Neural progenitor cell (in vitro differentiated cells): ENCODE results near the gene SPSB4. TPM values are rescaled to one million over a fixed set of nuclear protein-coding genes. Genes with fewer than 3 reads are reported as not detected.

Experiments used
- DNase-seq: peaks from one replicate; pipeline ENCODE4 v3.0.0-alpha.2; 2016; ENCODE audit warnings: low spot score
- H2AFZ ChIP-seq: fragments of 200-600 bp; sonication (generic); replicated peaks from 2 replicates; pipeline ENCODE4 v1.6.1; 2016; ENCODE audit warnings: antibody characterized with exemption
- H3F3A ChIP-seq: fragments of 200-600 bp; sonication (generic); 2 replicates; pipeline ENCODE4 v1.6.1; 2016; ENCODE audit warnings: antibody characterized with exemption, low read depth
- H3K27ac ChIP-seq: fragments of 200-600 bp; sonication (generic); 2 replicates; pipeline ENCODE4 v1.5.1; 2016; ENCODE audit warnings: mild to moderate bottlenecking
- H3K27me3 ChIP-seq: fragments of 200-600 bp; sonication (generic); 2 replicates; pipeline ENCODE4 v1.6.1; 2016; ENCODE audit warnings: mild to moderate bottlenecking, moderate library complexity
- H3K36me3 ChIP-seq: fragments of 200-600 bp; sonication (generic); 2 replicates; pipeline ENCODE4 v1.5.1; 2016
- H3K4me1 ChIP-seq: fragments of 200-600 bp; sonication (generic); 2 replicates; pipeline ENCODE4 v1.6.1; 2016; ENCODE audit warnings: mixed run types
- H3K4me2 ChIP-seq: fragments of 200-600 bp; sonication (generic); 2 replicates; pipeline ENCODE4 v1.6.1; 2016
- H3K4me3 ChIP-seq: fragments of 200-600 bp; sonication (generic); 2 replicates; pipeline ENCODE4 v1.5.1; 2016
- H3K79me2 ChIP-seq: fragments of 200-600 bp; sonication (generic); 2 replicates; pipeline ENCODE4 v1.6.1; 2016; ENCODE audit warnings: low read depth
- H3K9ac ChIP-seq: fragments of 200-600 bp; sonication (generic); 2 replicates; pipeline ENCODE4 v1.6.1; 2016
- H3K9me3 ChIP-seq: fragments of 200-600 bp; sonication (generic); 2 replicates; pipeline ENCODE4 v1.5.1; 2016; ENCODE audit warnings: low read depth
- H4K20me1 ChIP-seq: fragments of 200-600 bp; sonication (generic); 2 replicates; pipeline ENCODE4 v1.6.1; 2016; ENCODE audit warnings: low read depth
- H3K27ac Mint-ChIP-seq: 3 replicates; pipeline ENCODE4 v1.8.0; 2021; ENCODE audit warnings: mixed read lengths
- H3K27me3 Mint-ChIP-seq: 2 replicates; pipeline ENCODE4 v1.8.0; 2022; ENCODE audit warnings: low read depth, mild to moderate bottlenecking, inconsistent platforms, moderate library complexity, mixed read lengths; ENCODE audit not compliant: insufficient read depth
- H3K36me3 Mint-ChIP-seq: 3 replicates; pipeline ENCODE4 v1.8.0; 2021; ENCODE audit warnings: mixed read lengths
- H3K4me1 Mint-ChIP-seq: 3 replicates; pipeline ENCODE4 v1.8.0; 2021; ENCODE audit warnings: mixed read lengths
- H3K4me3 Mint-ChIP-seq: 3 replicates; pipeline ENCODE4 v1.8.0; 2021; ENCODE audit warnings: mild to moderate bottlenecking, moderate library complexity, mixed read lengths
- H3K9me3 Mint-ChIP-seq: 3 replicates; pipeline ENCODE4 v1.8.0; 2020; ENCODE audit warnings: mixed read lengths
- CTCF ChIP-seq: fragments of 200-600 bp; sonication (generic); IDR thresholded peaks from 2 replicates; pipeline ENCODE4 v1.5.1; 2017; ENCODE audit warnings: antibody characterized with exemption, mild to moderate bottlenecking
- EZH2 ChIP-seq: fragments of 200-600 bp; sonication (generic); IDR thresholded peaks from 2 replicates; pipeline ENCODE4 v1.6.1; 2017; ENCODE audit warnings: antibody characterized with exemption, mild to moderate bottlenecking, moderate library complexity
- EZH2phosphoT487 ChIP-seq: fragments of 200-600 bp; sonication (generic); IDR thresholded peaks from 2 replicates; pipeline ENCODE4 v1.6.1; 2017; ENCODE audit warnings: antibody characterized with exemption
- total RNA-seq: library from RNA; depleted of rRNA; stranded (reverse); fragments of >200 nt; gene quantifications from 2 replicates; pipeline ENCODE4 v1.2.3, GENCODE V29; 2015; ENCODE audit warnings: low replicate concordance

Gene SPSB4
- total RNA-seq, 1 donor from 2014 or later = 4.9 TPM

- no peak overlapping the region for H3K27ac Mint-ChIP-seq
- peaks cover 54% of the 10 kb centered on the region for H3K4me1 Mint-ChIP-seq
Measured at GRCh38 chr3:141100531-141101320, 49.6 kb downstream of the SPSB4 start.

GRCh38 chr3:141102372-141102771, 51.2 kb downstream of the SPSB4 start:
- Histone ChIP-seq H3K36me3 (no peaks in the 10 kb centered on the region), H3K4me1 (peaks cover 15% of the 10 kb centered on the region), H3K9ac (no peak overlapping the region), H4K20me1 (no peaks in the 10 kb centered on the region), H2AFZ (no peak overlapping the region), H3K27me3 (no peaks in the 10 kb centered on the region), H3K9me3 (peaks cover 4% of the 10 kb centered on the region), H3K79me2 (no peaks in the 10 kb centered on the region), H3F3A (peaks cover 4% of the 10 kb centered on the region), H3K27ac (no peak overlapping the region), H3K4me2 (no peak overlapping the region), H3K4me3 (no peak overlapping the region)
- Mint-ChIP-seq H3K9me3 (peaks cover 17% of the 10 kb centered on the region), H3K4me3 (no peak overlapping the region), H3K4me1 (peaks cover 47% of the 10 kb centered on the region), H3K27me3 (peaks cover 6% of the 10 kb centered on the region), H3K27ac (no peak overlapping the region), H3K36me3 (peaks cover 29% of the 10 kb centered on the region)
- TF ChIP-seq EZH2 = no peak
- TF ChIP-seq EZH2phosphoT487 = no peak
- no peak for TF ChIP-seq CTCF
- DNase-seq = no peak

More at GRCh38 chr3:141100531-141101320, 49.6 kb downstream of the SPSB4 start:
- no peak overlapping the region for H3K4me3 ChIP-seq
- H3K27me3 ChIP-seq = no peaks in the 10 kb centered on the region
- H3K4me2 ChIP-seq = no peak overlapping the region
- H3K9me3 ChIP-seq = peaks cover 4% of the 10 kb centered on the region
- no peaks in the 10 kb centered on the region for H3K36me3 ChIP-seq
- no peak overlapping the region for H2AFZ ChIP-seq
- Mint-ChIP-seq H3K9me3 (peaks cover 19% of the 10 kb centered on the region), H3K36me3 (peaks cover 34% of the 10 kb centered on the region), H3K27me3 (peaks cover 9% of the 10 kb centered on the region), H3K4me3 (no peak overlapping the region)
- no peaks in the 10 kb centered on the region for H4K20me1 ChIP-seq
- no peak overlapping the region for H3K9ac ChIP-seq
- H3K79me2 ChIP-seq = no peaks in the 10 kb centered on the region
- TF ChIP-seq CTCF = no peak
- TF ChIP-seq EZH2 = no peak
- TF ChIP-seq EZH2phosphoT487 = no peak
- peaks cover 4% of the 10 kb centered on the region for H3F3A ChIP-seq
- H3K27ac ChIP-seq = no peak overlapping the region
- H3K4me1 ChIP-seq = peaks cover 18% of the 10 kb centered on the region
- DNase-seq = no peak

GRCh38 chr3:141103067-141103466, 51.9 kb downstream of the SPSB4 start:
- H3K4me2 ChIP-seq = no peak overlapping the region
- H3K36me3 ChIP-seq = no peaks in the 10 kb centered on the region
- H4K20me1 ChIP-seq = no peaks in the 10 kb centered on the region
- H3K9ac ChIP-seq = no peak overlapping the region
- Mint-ChIP-seq H3K27ac (peak overlapping the region; percentile 88), H3K9me3 (peaks cover 13% of the 10 kb centered on the region), H3K4me3 (no peak overlapping the region), H3K27me3 (peaks cover 6% of the 10 kb centered on the region), H3K4me1 (peaks cover 46% of the 10 kb centered on the region), H3K36me3 (peaks cover 24% of the 10 kb centered on the region)
- H3K9me3 ChIP-seq = peaks cover 4% of the 10 kb centered on the region
- H3K79me2 ChIP-seq = no peaks in the 10 kb centered on the region
- no peak for DNase-seq
- peaks cover 15% of the 10 kb centered on the region for H3K4me1 ChIP-seq
- no peak overlapping the region for H3K27ac ChIP-seq
- H3K4me3 ChIP-seq = no peak overlapping the region
- no peak overlapping the region for H2AFZ ChIP-seq
- no peaks in the 10 kb centered on the region for H3K27me3 ChIP-seq
- peaks cover 4% of the 10 kb centered on the region for H3F3A ChIP-seq
- TF ChIP-seq CTCF (no peak), EZH2phosphoT487 (no peak), EZH2 (no peak)
